C4-2B (cell line): ENCODE measurements around the gene FAM193A.

ENCODE experiments used
- H3K27ac ChIP-seq: fragments of 450-650 bp; 2 replicates; pipeline ENCODE4 v1.5.1; 2017
- ZFX ChIP-seq: fragments of 450-650 bp; IDR thresholded peaks from 2 replicates; pipeline ENCODE4 v1.6.1; 2017
- TF ChIP-seq, protein P1 (sequence below): fragments of 450-650 bp; conservative IDR thresholded peaks from 2 replicates; pipeline ENCODE4 v1.5.1; 2017; ENCODE audit warnings: mild to moderate bottlenecking

Gene FAM193A

DNA sequence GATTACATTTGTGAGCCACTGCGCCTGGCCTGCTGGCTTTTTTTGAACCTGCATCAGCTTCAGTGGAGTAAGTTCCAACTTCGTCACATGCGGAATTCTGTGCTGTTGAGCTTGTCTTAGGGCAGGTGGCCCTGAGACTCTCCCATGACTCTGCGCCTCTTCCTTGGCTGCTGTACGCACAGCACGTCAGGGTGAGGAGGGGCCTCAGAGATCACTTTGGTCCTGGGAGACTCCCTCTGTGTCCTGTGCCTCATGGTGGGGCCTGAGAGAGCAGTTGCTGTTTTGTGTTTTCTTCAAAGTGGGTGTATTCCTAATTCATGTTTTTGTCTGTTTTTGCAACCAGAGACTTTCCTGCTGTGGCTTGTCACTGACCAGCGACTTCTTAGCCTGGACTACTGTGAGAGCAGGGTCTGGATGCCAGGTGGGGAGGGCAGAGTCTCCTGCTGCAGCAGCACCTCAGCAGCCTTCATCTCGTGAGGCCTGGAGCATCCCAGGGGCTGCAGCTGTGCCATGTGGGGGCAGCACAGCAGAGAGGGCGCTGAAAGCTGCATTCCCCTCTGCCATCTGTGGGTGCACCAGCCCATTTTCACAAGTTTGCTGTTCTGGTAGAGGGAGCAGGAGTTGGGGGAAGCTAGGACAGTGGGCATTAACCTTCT is 111.8 kb downstream of the FAM193A start:
- H3K27ac ChIP-seq: no peak overlapping the region
- TF ChIP-seq, protein P1, sequence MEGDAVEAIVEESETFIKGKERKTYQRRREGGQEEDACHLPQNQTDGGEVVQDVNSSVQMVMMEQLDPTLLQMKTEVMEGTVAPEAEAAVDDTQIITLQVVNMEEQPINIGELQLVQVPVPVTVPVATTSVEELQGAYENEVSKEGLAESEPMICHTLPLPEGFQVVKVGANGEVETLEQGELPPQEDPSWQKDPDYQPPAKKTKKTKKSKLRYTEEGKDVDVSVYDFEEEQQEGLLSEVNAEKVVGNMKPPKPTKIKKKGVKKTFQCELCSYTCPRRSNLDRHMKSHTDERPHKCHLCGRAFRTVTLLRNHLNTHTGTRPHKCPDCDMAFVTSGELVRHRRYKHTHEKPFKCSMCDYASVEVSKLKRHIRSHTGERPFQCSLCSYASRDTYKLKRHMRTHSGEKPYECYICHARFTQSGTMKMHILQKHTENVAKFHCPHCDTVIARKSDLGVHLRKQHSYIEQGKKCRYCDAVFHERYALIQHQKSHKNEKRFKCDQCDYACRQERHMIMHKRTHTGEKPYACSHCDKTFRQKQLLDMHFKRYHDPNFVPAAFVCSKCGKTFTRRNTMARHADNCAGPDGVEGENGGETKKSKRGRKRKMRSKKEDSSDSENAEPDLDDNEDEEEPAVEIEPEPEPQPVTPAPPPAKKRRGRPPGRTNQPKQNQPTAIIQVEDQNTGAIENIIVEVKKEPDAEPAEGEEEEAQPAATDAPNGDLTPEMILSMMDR: no peak
- no peak for TF ChIP-seq ZFX

DNA sequence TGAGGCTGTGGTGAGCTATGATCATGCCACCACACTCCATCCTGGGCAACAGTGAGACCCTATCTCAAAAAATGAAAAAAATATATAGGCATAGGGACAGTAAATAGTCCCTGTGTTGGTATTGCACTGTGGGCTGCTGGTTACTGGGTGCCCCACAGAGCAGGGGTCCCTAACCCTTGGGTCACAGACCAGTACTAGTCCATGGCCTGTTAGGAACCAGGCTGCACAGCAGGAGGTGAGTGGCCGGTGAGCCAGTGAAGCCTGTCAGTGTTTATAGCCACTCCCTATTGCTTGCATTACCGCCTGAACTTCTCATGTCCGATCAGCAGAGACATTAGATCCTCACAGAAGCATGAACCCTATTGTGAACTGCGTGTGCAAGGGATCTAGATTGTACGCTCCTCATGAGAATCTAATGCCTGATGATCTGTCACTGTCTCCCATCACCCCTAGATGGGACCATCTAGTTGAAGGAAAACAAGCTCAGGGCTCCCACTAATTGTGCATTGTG is 113.2 kb downstream of the FAM193A start:
- TF ChIP-seq, protein P1: no peak
- TF ChIP-seq ZFX: no peak
- no peak overlapping the region for H3K27ac ChIP-seq

DNA sequence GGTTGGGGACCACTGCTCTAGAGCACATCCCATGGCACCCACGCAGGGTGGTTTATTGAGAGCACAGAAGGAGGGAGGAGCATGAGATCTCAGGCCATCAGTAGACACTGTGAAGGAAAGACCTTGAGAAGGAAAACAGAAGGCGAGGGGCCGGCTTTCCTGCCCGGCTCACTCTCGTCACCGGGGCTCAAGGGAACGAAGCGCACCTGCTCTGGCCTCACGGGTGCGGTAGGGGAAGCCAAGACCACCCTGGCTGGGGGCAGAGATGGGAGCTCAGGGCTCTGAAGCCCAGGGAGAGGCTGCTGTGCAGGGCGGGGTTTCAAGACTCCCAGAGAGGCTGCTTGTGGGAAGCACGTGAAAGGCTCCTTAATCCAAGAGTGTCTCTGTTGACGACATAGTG is 113.8 kb downstream of the FAM193A start:
- no peak overlapping the region for H3K27ac ChIP-seq
- TF ChIP-seq ZFX: no peak
- TF ChIP-seq, protein P1: no peak

DNA sequence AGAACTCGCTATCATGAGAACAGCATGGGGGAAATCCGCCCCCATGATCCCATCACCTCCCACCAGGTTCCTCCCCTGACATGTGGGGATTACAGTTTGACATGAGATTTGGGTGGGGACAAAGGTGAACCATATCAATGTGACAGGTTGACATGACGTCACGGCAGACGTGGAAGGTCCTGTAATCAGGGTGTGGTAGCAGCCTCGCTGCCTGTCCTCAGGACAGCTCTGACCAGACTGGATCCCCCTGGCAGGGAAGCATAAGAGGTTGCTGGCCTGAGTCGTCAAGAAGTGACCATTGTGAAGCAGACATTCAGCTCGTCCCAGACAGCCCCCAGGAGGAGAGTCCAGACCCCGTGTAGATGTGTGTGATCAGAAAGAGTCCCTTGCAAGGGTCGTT is 115.1 kb downstream of the FAM193A start:
- H3K27ac ChIP-seq: no peak overlapping the region
- no peak for TF ChIP-seq ZFX
- TF ChIP-seq, protein P1: no peak

DNA sequence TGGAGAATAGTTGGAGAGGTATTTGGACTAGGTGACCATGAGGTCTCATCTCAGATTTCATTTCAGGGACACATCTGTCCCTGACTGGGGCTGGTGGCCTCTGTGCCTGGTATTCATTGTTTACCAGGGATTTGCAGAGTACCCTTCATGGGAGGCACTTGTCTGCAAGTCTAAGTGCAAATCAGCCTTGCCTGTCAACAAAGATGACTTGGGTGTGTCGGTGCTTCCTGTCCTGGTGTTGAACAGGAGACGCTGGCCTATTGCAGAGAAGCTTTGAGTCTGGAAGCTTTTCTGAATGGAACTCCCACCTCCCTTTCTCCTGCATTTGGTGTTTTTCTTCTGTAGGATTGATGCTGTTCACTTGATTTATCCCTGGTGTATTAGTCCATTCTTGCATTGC is 115.6 kb downstream of the FAM193A start:
- H3K27ac ChIP-seq: no peak overlapping the region
- TF ChIP-seq ZFX: no peak
- TF ChIP-seq, protein P1: no peak

DNA sequence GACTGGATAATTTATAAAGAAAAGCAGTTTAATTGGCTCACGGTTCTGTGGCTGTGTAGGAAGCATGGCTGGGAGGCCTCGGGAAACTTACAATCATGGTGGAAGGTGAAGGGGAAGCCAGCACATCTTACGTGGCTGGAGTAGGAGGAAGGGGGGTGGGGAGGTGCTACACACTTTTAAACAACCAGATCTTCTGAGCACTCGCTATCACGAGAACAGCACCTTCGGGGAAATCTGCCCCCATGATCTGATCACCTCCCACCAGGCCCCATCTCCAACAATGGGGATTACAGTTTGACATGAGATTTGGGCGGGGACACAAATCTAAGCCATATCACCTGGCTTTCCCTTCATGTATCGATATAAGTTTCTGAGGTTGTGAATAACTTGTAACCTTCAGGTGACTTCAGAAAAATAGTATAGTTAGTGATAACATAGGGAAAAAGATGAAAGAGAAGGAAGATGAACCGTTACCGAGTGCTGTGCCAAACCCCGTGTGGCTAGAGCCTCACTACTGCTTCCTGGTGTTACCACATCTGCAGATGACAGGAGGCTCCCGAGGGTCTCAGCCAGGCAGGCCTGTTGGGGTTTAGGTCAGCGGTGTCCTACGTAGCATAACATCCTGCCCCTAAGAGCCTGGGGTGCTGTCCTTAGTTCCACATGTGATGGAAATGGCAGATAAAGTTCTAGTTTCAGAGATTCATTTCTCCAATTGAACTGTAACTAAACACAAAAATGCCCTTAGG is 116.1 kb downstream of the FAM193A start:
- TF ChIP-seq ZFX: no peak
- TF ChIP-seq, protein P1: no peak
- H3K27ac ChIP-seq: no peak overlapping the region

DNA sequence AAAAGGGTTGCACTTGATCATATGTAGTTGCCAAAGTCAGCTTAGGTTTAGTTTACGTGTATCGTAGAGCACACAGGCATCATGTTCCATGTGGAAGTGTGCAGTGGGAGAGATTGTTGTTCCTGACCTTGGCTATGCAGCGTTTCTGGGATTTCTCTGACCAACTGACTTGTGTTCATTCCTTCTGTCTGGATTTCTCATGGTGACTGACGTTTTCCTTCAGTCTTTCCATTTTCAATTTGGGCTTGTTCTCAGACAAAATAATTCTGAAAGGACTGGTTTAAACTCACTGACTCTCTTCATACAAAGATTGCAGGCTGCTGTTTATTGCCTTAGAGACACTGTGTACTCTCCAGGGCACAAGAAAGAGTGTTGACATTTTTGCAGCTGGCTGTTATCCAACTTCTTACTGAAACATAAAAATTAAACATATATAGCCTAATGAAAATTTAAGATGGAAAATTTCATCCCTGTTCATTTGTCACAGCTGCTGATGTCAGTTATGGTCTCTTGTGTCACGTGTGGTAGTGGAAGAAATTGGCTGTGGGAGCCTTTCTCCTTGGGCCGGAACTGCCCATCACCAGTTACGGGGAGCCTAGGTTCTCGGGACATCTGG is 124.3 kb downstream of the FAM193A start:
- TF ChIP-seq, protein P1: no peak
- no peak for TF ChIP-seq ZFX

More for the DNA sequence above, 124.3 kb downstream of the FAM193A start:
- H3K27ac ChIP-seq: no peak overlapping the region; the same call in 1 of the 2 replicates
